GM06990 (cell line): ENCODE data around the gene DOLPP1.
"Not testable (repeated sequence)": the region's sequence is repeated elsewhere in the genome, so short reads cannot be mapped to it uniquely, and the experiment has no call there.

Experiments used
- DNase-seq: peaks from one replicate; pipeline ENCODE4 v3.0.0-alpha.2; 2011; ENCODE audit not compliant: insufficient read length; ENCODE audit errors: extremely low read depth
- H3K27me3 ChIP-seq: replicated peaks from 2 replicates; pipeline ENCODE4 v1.6.0; 2011; ENCODE audit warnings: low read length; ENCODE audit not compliant: control insufficient read depth, insufficient read depth
- H3K36me3 ChIP-seq: 2 replicates; pipeline ENCODE4 v1.5.1; 2011; ENCODE audit warnings: low read length; ENCODE audit not compliant: control insufficient read depth, insufficient read depth
- H3K4me3 ChIP-seq: replicated peaks from 2 replicates; pipeline ENCODE4 v1.5.1; 2011; ENCODE audit warnings: low read depth, mild to moderate bottlenecking, control low read depth, low read length
- TF ChIP-seq, protein P1 (sequence below): IDR thresholded peaks from 2 replicates; pipeline ENCODE4 v1.5.1; 2011; ENCODE audit warnings: low read length, control low read depth, mild to moderate bottlenecking, inconsistent platforms; ENCODE audit not compliant: insufficient read depth, poor library complexity, severe bottlenecking

The DOLPP1 gene

GRCh38 chr9:129113645-129114304 lies 32.9 kb downstream of the DOLPP1 start:
- no peak overlapping the region for H3K4me3 ChIP-seq

DNA sequence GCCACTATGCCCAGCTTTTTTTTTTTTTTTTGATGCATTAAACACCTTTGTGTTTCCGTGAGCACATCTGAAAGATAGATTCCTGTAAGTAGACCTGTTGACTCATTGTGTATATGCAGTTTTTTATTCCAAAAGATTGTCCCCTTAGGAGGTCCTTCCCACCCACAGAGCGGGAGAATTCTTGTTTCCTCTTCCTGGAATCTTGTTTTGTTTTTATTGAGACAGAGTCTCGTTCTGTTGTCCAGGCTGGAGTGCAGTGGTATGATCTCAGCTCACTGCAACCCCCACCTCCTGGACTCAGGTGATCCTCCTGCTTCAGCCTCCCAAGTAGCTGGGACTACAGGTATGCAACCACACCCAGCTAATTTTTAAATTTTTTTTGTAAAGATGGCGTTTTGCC lies 37.9 kb downstream of the DOLPP1 start:
- Histone ChIP-seq H3K27me3 (no peaks in the 10 kb centered on the region), H3K4me3 (no peak overlapping the region), H3K36me3 (peaks cover 14% of the 10 kb centered on the region)
- TF ChIP-seq, protein P1, sequence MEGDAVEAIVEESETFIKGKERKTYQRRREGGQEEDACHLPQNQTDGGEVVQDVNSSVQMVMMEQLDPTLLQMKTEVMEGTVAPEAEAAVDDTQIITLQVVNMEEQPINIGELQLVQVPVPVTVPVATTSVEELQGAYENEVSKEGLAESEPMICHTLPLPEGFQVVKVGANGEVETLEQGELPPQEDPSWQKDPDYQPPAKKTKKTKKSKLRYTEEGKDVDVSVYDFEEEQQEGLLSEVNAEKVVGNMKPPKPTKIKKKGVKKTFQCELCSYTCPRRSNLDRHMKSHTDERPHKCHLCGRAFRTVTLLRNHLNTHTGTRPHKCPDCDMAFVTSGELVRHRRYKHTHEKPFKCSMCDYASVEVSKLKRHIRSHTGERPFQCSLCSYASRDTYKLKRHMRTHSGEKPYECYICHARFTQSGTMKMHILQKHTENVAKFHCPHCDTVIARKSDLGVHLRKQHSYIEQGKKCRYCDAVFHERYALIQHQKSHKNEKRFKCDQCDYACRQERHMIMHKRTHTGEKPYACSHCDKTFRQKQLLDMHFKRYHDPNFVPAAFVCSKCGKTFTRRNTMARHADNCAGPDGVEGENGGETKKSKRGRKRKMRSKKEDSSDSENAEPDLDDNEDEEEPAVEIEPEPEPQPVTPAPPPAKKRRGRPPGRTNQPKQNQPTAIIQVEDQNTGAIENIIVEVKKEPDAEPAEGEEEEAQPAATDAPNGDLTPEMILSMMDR: no peak
- no peak for DNase-seq

More at GRCh38 chr9:129113645-129114304, 32.9 kb downstream of the DOLPP1 start:
- Histone ChIP-seq H3K36me3 (no peaks in the 10 kb centered on the region), H3K27me3 (no peaks in the 10 kb centered on the region)
- no peak for DNase-seq
- TF ChIP-seq, protein P1: no peak

- TF ChIP-seq, protein P1: no peak
- H3K4me3 ChIP-seq: no peak overlapping the region
- H3K36me3 ChIP-seq: peaks cover 17% of the 10 kb centered on the region
- DNase-seq: no peak
- H3K27me3 ChIP-seq: no peaks in the 10 kb centered on the region
Observed at GRCh38 chr9:129121483-129121882, 40.6 kb downstream of the DOLPP1 start.

- no peaks in the 10 kb centered on the region for H3K27me3 ChIP-seq
- TF ChIP-seq, protein P1: no peak
- no peak for DNase-seq
- H3K36me3 ChIP-seq: peaks cover 20% of the 10 kb centered on the region
- H3K4me3 ChIP-seq: no peak overlapping the region
Observed at GRCh38 chr9:129122133-129122532, 41.2 kb downstream of the DOLPP1 start.

GRCh38 chr9:129122976-129123375 lies 42.1 kb downstream of the DOLPP1 start:
- H3K4me3 ChIP-seq, DNase-seq, H3K27me3 ChIP-seq: not testable (repeated sequence)
- H3K36me3 ChIP-seq: peaks cover 20% of the 10 kb centered on the region

GRCh38 chr9:129124506-129125069 lies 43.7 kb downstream of the DOLPP1 start:
- Histone ChIP-seq H3K36me3 (peaks cover 21% of the 10 kb centered on the region), H3K27me3 (no peaks in the 10 kb centered on the region), H3K4me3 (no peak overlapping the region)
- no peak for DNase-seq
- TF ChIP-seq, protein P1: no peak
